Bone marrow (tissue), 2 donors: ENCODE measurements around the gene PDCD4.

ENCODE experiments used
- DNase-seq, 2 donors: peaks; one replicate each; lab custom pipeline; 2025; lab: John Stamatoyannopoulos, UW

Gene PDCD4

GRCh38 chr10:110842326-110842904 lies 29.3 kb upstream of the PDCD4 start:
- DNase-seq: no peak

GRCh38 chr10:110843031-110843430 lies 28.7 kb upstream of the PDCD4 start:
- DNase-seq: peak in 1 of 2 donors; percentile 76

- DNase-seq: no peak
Measured at GRCh38 chr10:110843796-110844616, 27.7 kb upstream of the PDCD4 start.

GRCh38 chr10:110844617-110844881 lies 27.2 kb upstream of the PDCD4 start:
- DNase-seq: no peak

GRCh38 chr10:110845192-110845755 lies 26.5 kb upstream of the PDCD4 start:
- no peak for DNase-seq

- DNase-seq: no peak
Measured at GRCh38 chr10:110845756-110846620, 25.7 kb upstream of the PDCD4 start.

- DNase-seq: no peak
Measured at GRCh38 chr10:110847374-110847773, 24.4 kb upstream of the PDCD4 start.

GRCh38 chr10:110848106-110848505 lies 23.6 kb upstream of the PDCD4 start:
- DNase-seq: no peak

- DNase-seq: no peak
Measured at GRCh38 chr10:110850099-110850498, 21.6 kb upstream of the PDCD4 start.

- DNase-seq: no peak
Measured at GRCh38 chr10:110851020-110851612, 20.6 kb upstream of the PDCD4 start.

GRCh38 chr10:110852255-110852896 lies 19.4 kb upstream of the PDCD4 start:
- DNase-seq: no peak

GRCh38 chr10:110852947-110853346 lies 18.8 kb upstream of the PDCD4 start:
- DNase-seq: no peak

GRCh38 chr10:110853921-110854605 lies 17.7 kb upstream of the PDCD4 start:
- DNase-seq: no peak

- no peak for DNase-seq
Measured at GRCh38 chr10:110857265-110858171, 14.2 kb upstream of the PDCD4 start.

- no peak for DNase-seq
Measured at GRCh38 chr10:110858297-110858934, 13.3 kb upstream of the PDCD4 start.

- DNase-seq: no peak
Measured at GRCh38 chr10:110859206-110859972, 12.3 kb upstream of the PDCD4 start.

- peak in 1 of 2 donors; percentile 40 for DNase-seq
Measured at GRCh38 chr10:110859973-110860376, 11.8 kb upstream of the PDCD4 start.

- DNase-seq: no peak
Measured at GRCh38 chr10:110860576-110861241, 11.0 kb upstream of the PDCD4 start.
